K562 (cell line): ENCODE data around the gene VIM. TPM values are rescaled to one million over a fixed set of nuclear protein-coding genes. Genes with fewer than 3 reads are reported as not detected.

Experiments
- ATAC-seq: fragments of 200-7000 bp; cut with Tn5 transposase; 3 replicates; pipeline ENCODE4 v1.9.1; 2020; ENCODE audit warnings: moderate library complexity
- BruUV-seq: library from RNA; stranded (reverse); fragments of 400-500 nt; replicated peaks from 2 replicates; lab custom pipeline; 2021; lab: Mats Ljungman, UMichigan
- CTCF ChIA-PET: fragments of 300-600 bp; formaldehyde crosslinking; extraction: SDS; loops from one replicate; lab custom pipeline; 2021; ENCODE audit warnings: low intra/inter-chr PET ratio; lab: Yijun Ruan, JAX
- POLR2A ChIA-PET: fragments of 300-600, 350-650 bp; sonication (Branson Sonifier 250); formaldehyde crosslinking; extraction: SDS; loops from one replicate; lab custom pipeline; 2021; ENCODE audit warnings: antibody characterized with exemption, inconsistent platforms; lab: Yijun Ruan, JAX
- DNase-seq, 4 experiments: peaks; one replicate each; pipeline versions ENCODE4 v3.0.0 to v3.0.0-alpha.2; 2011 to 2018; ENCODE audit warnings: low spot score in 3 of 4, mixed read lengths in 3 of 4; ENCODE audit errors: extremely low read depth in 1 of 4
- FAIRE-seq: peaks from 2 replicates; lab custom pipeline; 2011; peaks lifted over from hg19 to GRCh38; lab: Jason Lieb, UNC
- H2AFZ ChIP-seq: 2 replicates; pipeline ENCODE4 v1.6.0; 2011; ENCODE audit warnings: low read depth, low read length, control low read depth, inconsistent platforms
- H3K27ac ChIP-seq: fragments of 200-600 bp; 3 replicates; pipeline ENCODE4 v1.8.0; 2011; ENCODE audit warnings: low read depth, mild to moderate bottlenecking, control low read depth, inconsistent platforms, low read length, moderate library complexity, mixed read lengths; ENCODE audit errors: extremely low read depth
- H3K27me3 ChIP-seq, 2 experiments: fragments of 300-600 bp in 1 of 2; 2 replicates in 1 of 2; 3 replicates in 1 of 2; pipeline versions ENCODE4 v1.6.0 to v1.8.0; 2011; ENCODE audit warnings: inconsistent platforms in 2 of 2, low read length in 2 of 2, mild to moderate bottlenecking in 1 of 2, mixed read lengths in 1 of 2, moderate library complexity in 1 of 2; ENCODE audit not compliant: control insufficient read depth in 2 of 2, insufficient read depth in 2 of 2
- H3K36me3 ChIP-seq: fragments of 300-600 bp; 3 replicates; pipeline ENCODE4 v1.8.0; 2011; ENCODE audit warnings: mild to moderate bottlenecking, low read length, inconsistent platforms; ENCODE audit not compliant: control insufficient read depth, insufficient read depth
- H3K4me1 ChIP-seq, 2 experiments: fragments of 200-600 bp in 1 of 2; replicated peaks in 1 of 2; 2 replicates in 1 of 2; 3 replicates in 1 of 2; pipeline versions ENCODE4 v1.5.1 to v1.8.0; 2011; ENCODE audit warnings: inconsistent platforms in 2 of 2, low read length in 2 of 2, mild to moderate bottlenecking in 1 of 2, mixed read lengths in 1 of 2, moderate library complexity in 1 of 2; ENCODE audit not compliant: control insufficient read depth in 2 of 2, insufficient read depth in 2 of 2
- H3K4me2 ChIP-seq: 2 replicates; pipeline ENCODE4 v1.6.1; 2011; ENCODE audit warnings: low read length, control low read depth, inconsistent platforms, mixed read lengths; ENCODE audit not compliant: insufficient read depth
- H3K4me3 ChIP-seq: fragments of 200-600 bp; sonication (generic), shearing (Covaris generic); 2 replicates; pipeline ENCODE4 v1.5.1; 2016; ENCODE audit warnings: control low read depth, inconsistent platforms
- H3K79me2 ChIP-seq: fragments of 200-600 bp; 3 replicates; pipeline ENCODE4 v1.8.0; 2011; ENCODE audit warnings: low read length, inconsistent platforms; ENCODE audit not compliant: control insufficient read depth, insufficient read depth
- H3K9ac ChIP-seq, 2 experiments: 2 replicates each; pipeline versions ENCODE4 v1.6.0 to v1.6.1; 2011; ENCODE audit warnings: low read depth in 2 of 2, low read length in 2 of 2, control low read depth in 1 of 2, inconsistent platforms in 1 of 2, mild to moderate bottlenecking in 1 of 2, mixed read lengths in 1 of 2; ENCODE audit not compliant: insufficient read depth in 1 of 2
- H3K9me1 ChIP-seq: one replicate; pipeline ENCODE4 v1.6.0; 2011; ENCODE audit warnings: inconsistent platforms, mild to moderate bottlenecking, low read length, moderate library complexity; ENCODE audit not compliant: control insufficient read depth, insufficient read depth
- H3K9me3 ChIP-seq: replicated peaks from 2 replicates; pipeline ENCODE4 v1.5.1; 2011; ENCODE audit warnings: low read depth, low read length, inconsistent platforms; ENCODE audit not compliant: control insufficient read depth, insufficient read depth
- H4K20me1 ChIP-seq: replicated peaks from 2 replicates; pipeline ENCODE4 v1.6.1; 2011; ENCODE audit warnings: low read length, inconsistent platforms, mixed read lengths; ENCODE audit not compliant: control insufficient read depth, insufficient read depth
- CTBP1 ChIP-seq: fragments of 450-650 bp; IDR thresholded peaks from 2 replicates; pipeline ENCODE4 v1.6.1; 2016; ENCODE audit warnings: borderline replicate concordance
- EP300 ChIP-seq: IDR thresholded peaks from 2 replicates; pipeline ENCODE4 v1.6.1; 2012; ENCODE audit warnings: low read length, improper control_type of control experiment
- ETV6 ChIP-seq, 3 experiments: fragments of 150-350 bp in 1 of 3; sonication (generic) in 1 of 3; formaldehyde crosslinking in 1 of 3; IDR thresholded peaks; 2 replicates each; pipeline versions ENCODE4 v1.6.1 to v1.8.0; 2014 to 2022; ENCODE audit warnings: borderline replicate concordance in 2 of 3, low read depth in 2 of 3, antibody characterized with exemption in 1 of 3, low read length in 1 of 3, mild to moderate bottlenecking in 1 of 3, missing genetic modification reagents in 1 of 3
- NFE2L1 ChIP-seq: fragments of 450-650 bp; IDR thresholded peaks from 2 replicates; pipeline ENCODE4 v1.6.1; 2016; ENCODE audit warnings: missing genetic modification characterization, low read depth, mild to moderate bottlenecking, missing compliant biosample characterization, moderate library complexity, borderline replicate concordance
- ZC3H8 ChIP-seq: fragments of 450-650 bp; IDR thresholded peaks from 2 replicates; pipeline ENCODE4 v1.6.1; 2017
- ZNF212 ChIP-seq: fragments of 450-650 bp; formaldehyde crosslinking; IDR thresholded peaks from 2 replicates; pipeline ENCODE4 v1.4.0; 2020; ENCODE audit warnings: mild to moderate bottlenecking
- ZNF384 ChIP-seq: IDR thresholded peaks from 2 replicates; pipeline ENCODE4 v1.6.1; 2012; ENCODE audit warnings: low read depth, low read length, improper control_type of control experiment
- ZNF561 ChIP-seq: fragments of 450-650 bp; formaldehyde crosslinking; conservative IDR thresholded peaks from 2 replicates; pipeline ENCODE4 v1.4.0; 2020; ENCODE audit warnings: mild to moderate bottlenecking, moderate library complexity
- ZNF589 ChIP-seq: fragments of 200-800 bp; sonication (Bioruptor generic); IDR thresholded peaks from 2 replicates; pipeline ENCODE4 v1.6.1; 2016; ENCODE audit warnings: low read depth, missing genetic modification characterization, missing compliant biosample characterization
- WGBS: fragments of 100-300 bp; shearing (Covaris generic); methylation state at CpG from one replicate; pipeline ENCODE4 v1.1.6; 2016; ENCODE audit warnings: low coverage, mixed read lengths; ENCODE audit not compliant: insufficient coverage; ENCODE audit errors: missing lambda C conversion rate; 5-methylcytosine and 5-hydroxymethylcytosine counted together
- in situ Hi-C: fragments of 300-500 bp; cut with MboI; formaldehyde crosslinking; loops from 4 replicates; pipeline ENCODE4 v1.15.0; 2018; ENCODE audit warnings: inconsistent platforms, mixed read lengths
- intact Hi-C: fragments of 100-400 bp; cut with micrococcal nuclease; formaldehyde crosslinking; loops from 2 replicates; pipeline ENCODE4 v1.14.2; 2022
- polyA plus RNA-seq, 8 experiments: library from polyadenylated mRNA; depleted of rRNA in 4 of 8; stranded (reverse) in 5 of 8; unstranded in 3 of 8; fragments of >200 nt; fragmentation: Nextera tagmentation in 2 of 8; fragmentation: Illumina TruSeq in 1 of 8; extraction: Ambion mirVana in 2 of 8; extraction: Trizol in 1 of 8; gene quantifications; 2 replicates each; pipeline versions ENCODE4 v1.2.1 to v1.2.3, GENCODE V29; 2011 to 2014; ENCODE audit warnings: inconsistent platforms in 1 of 8, missing spikeins in 1 of 8
- total RNA-seq, 7 experiments: library from RNA; depleted of rRNA in 6 of 7; stranded (reverse); fragments of >200 nt in 6 of 7; fragmentation: Illumina TruSeq in 2 of 7; extraction: Trizol in 2 of 7; gene quantifications; 2 replicates each; pipeline versions ENCODE4 v1.2.1 to v1.2.3, GENCODE V29; 2011 to 2021; ENCODE audit warnings: low replicate concordance in 1 of 7
- TF ChIP-seq, protein P1 (sequence below): sonication (generic); formaldehyde crosslinking; IDR thresholded peaks from 2 replicates; pipeline ENCODE4 v1.4.0; 2020; ENCODE audit warnings: mild to moderate bottlenecking, missing genetic modification reagents

Gene VIM
- total and polyA plus RNA-seq, 9 of the 15 experiments (the other 6 are each of a cell fraction or from before 2014, with no cell fraction given) = 86.0 to 621 (median 383) TPM

GRCh38 chr10:17190602-17191001 is 37.4 kb upstream of the VIM start:
- Histone ChIP-seq H3K27ac (no peak overlapping the region), H3K9me3 (no peaks in the 10 kb centered on the region; the same call in 1 of the 2 replicates), H3K4me3 (no peak overlapping the region), H3K27me3 (no peaks in the 10 kb centered on the region), H3K4me2 (no peak overlapping the region), H3K4me1 (no peaks in the 10 kb centered on the region), H4K20me1 (no peaks in the 10 kb centered on the region), H3K36me3 (no peaks in the 10 kb centered on the region), H3K79me2 (no peaks in the 10 kb centered on the region), H3K9me1 (no peaks in the 10 kb centered on the region), H2AFZ (no peak overlapping the region), H3K9ac (peak overlapping the region in 1 of 2 experiments; percentile 46; a peak in 1 of 4 replicates)
- BruUV-seq = no TSS peak
- TF ChIP-seq ZNF561 (CRISPR knock-in tag) = no peak
- TF ChIP-seq NFE2L1 (tag) = no peak
- no peak for TF ChIP-seq ZC3H8
- TF ChIP-seq EP300 = no peak
- TF ChIP-seq CTBP1 = no peak
- no peak for TF ChIP-seq ZNF212 (CRISPR knock-in tag)
- no peak for TF ChIP-seq ETV6 (IDR thresholded peaks at IDR 0.05; ENCODE audit: borderline replicate concordance in 1 of 2, low read depth in 2 of 2, low read length in 1 of 2)
- TF ChIP-seq ETV6 (CRISPR knock-in tag; IDR thresholded peaks at IDR 0.05; ENCODE audit: borderline replicate concordance) = no peak
- TF ChIP-seq ZNF384 = no peak
- TF ChIP-seq ZNF589 (CRISPR knock-in tag) = no peak
- TF ChIP-seq, protein P1, sequence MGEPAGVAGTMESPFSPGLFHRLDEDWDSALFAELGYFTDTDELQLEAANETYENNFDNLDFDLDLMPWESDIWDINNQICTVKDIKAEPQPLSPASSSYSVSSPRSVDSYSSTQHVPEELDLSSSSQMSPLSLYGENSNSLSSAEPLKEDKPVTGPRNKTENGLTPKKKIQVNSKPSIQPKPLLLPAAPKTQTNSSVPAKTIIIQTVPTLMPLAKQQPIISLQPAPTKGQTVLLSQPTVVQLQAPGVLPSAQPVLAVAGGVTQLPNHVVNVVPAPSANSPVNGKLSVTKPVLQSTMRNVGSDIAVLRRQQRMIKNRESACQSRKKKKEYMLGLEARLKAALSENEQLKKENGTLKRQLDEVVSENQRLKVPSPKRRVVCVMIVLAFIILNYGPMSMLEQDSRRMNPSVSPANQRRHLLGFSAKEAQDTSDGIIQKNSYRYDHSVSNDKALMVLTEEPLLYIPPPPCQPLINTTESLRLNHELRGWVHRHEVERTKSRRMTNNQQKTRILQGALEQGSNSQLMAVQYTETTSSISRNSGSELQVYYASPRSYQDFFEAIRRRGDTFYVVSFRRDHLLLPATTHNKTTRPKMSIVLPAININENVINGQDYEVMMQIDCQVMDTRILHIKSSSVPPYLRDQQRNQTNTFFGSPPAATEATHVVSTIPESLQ (CRISPR knock-in tag) = no peak
- intact Hi-C loops (no loop called here), in situ Hi-C loops (no loop called here)
- WGBS = 51% methylated on average over 2 of the region's 2 CpGs
- ChIA-PET POLR2A (interaction anchor here (0.6 kb wide), 3 partner anchors 14 to 1065 kb away, joined by 3 read pairs; no protein-coding TSS in a partner anchor), CTCF (no interaction called here)
- DNase-seq = no peak
- FAIRE-seq = peak; percentile 6
- no peak; the same call in 2 of the 3 replicates for ATAC-seq
